H9 (cell line): ENCODE results near the gene TLE4. TPM values are rescaled to one million over a fixed set of nuclear protein-coding genes. Genes with fewer than 3 reads are reported as not detected.
A peak's percentile ranks its signal among the peaks of the same experiment; 100 is the strongest.

ENCODE experiments used
- DNase-seq: peaks from one replicate; pipeline ENCODE4 v3.0.0-alpha.2; 2017
- H2AFZ ChIP-seq: one replicate; pipeline ENCODE4 v1.6.1; 2013; ENCODE audit warnings: mild to moderate bottlenecking, low read length, control low read depth, moderate library complexity
- H2AK5ac ChIP-seq: 2 replicates; pipeline ENCODE4 v1.6.1; 2013; ENCODE audit warnings: low read length, control low read depth, mixed read lengths; ENCODE audit not compliant: insufficient read length
- H2BK120ac ChIP-seq: one replicate; pipeline ENCODE4 v1.6.1; 2013; ENCODE audit warnings: low read depth, mild to moderate bottlenecking, low read length, control low read depth, inconsistent platforms; ENCODE audit not compliant: poor library complexity, severe bottlenecking
- H2BK12ac ChIP-seq: 2 replicates; pipeline ENCODE4 v1.6.1; 2013; ENCODE audit warnings: low read length, control low read depth, mixed read lengths, low read depth; ENCODE audit not compliant: insufficient read length
- H2BK15ac ChIP-seq: 2 replicates; pipeline ENCODE4 v1.6.1; 2013; ENCODE audit warnings: low read depth, low read length, control low read depth
- H2BK20ac ChIP-seq: one replicate; pipeline ENCODE4 v1.6.1; 2013; ENCODE audit warnings: low read depth, mild to moderate bottlenecking, low read length, control low read depth, inconsistent platforms; ENCODE audit not compliant: poor library complexity, severe bottlenecking
- H2BK5ac ChIP-seq: 2 replicates; pipeline ENCODE4 v1.6.1; 2013; ENCODE audit warnings: low read length, control low read depth, mixed read lengths; ENCODE audit not compliant: insufficient read length
- H3K14ac ChIP-seq: 2 replicates; pipeline ENCODE4 v1.6.1; 2013; ENCODE audit warnings: low read length, control low read depth; ENCODE audit not compliant: insufficient read depth
- H3K18ac ChIP-seq: 2 replicates; pipeline ENCODE4 v1.6.1; 2013; ENCODE audit warnings: low read depth, mild to moderate bottlenecking, mixed read lengths, low read length, control low read depth; ENCODE audit not compliant: insufficient read length
- H3K23ac ChIP-seq: 2 replicates; pipeline ENCODE4 v1.6.1; 2013; ENCODE audit warnings: low read length, control low read depth, mixed read lengths, low read depth; ENCODE audit not compliant: insufficient read length
- H3K23me2 ChIP-seq: 2 replicates; pipeline ENCODE4 v1.6.1; 2013; ENCODE audit warnings: low read depth, mild to moderate bottlenecking, mixed read lengths, low read length, control low read depth; ENCODE audit not compliant: insufficient read length, poor library complexity, severe bottlenecking
- H3K27ac ChIP-seq: 2 replicates; pipeline ENCODE4 v1.5.1; 2013; ENCODE audit warnings: low read length, control low read depth, mixed read lengths, low read depth; ENCODE audit not compliant: insufficient read length
- H3K27me3 ChIP-seq: 2 replicates; pipeline ENCODE4 v1.6.1; 2013; ENCODE audit warnings: low read length, control low read depth, inconsistent platforms; ENCODE audit not compliant: insufficient read depth
- H3K4ac ChIP-seq: 2 replicates; pipeline ENCODE4 v1.6.1; 2013; ENCODE audit warnings: low read depth, mild to moderate bottlenecking, control low read depth, inconsistent platforms, low read length, moderate library complexity
- H3K4me1 ChIP-seq: 2 replicates; pipeline ENCODE4 v1.6.1; 2013; ENCODE audit warnings: low read length, control low read depth, inconsistent platforms; ENCODE audit not compliant: insufficient read depth
- H3K4me2 ChIP-seq: 2 replicates; pipeline ENCODE4 v1.6.1; 2013; ENCODE audit warnings: low read length, control low read depth, mixed read lengths; ENCODE audit not compliant: insufficient read length, insufficient read depth
- H3K56ac ChIP-seq: 2 replicates; pipeline ENCODE4 v1.6.1; 2013; ENCODE audit warnings: low read depth, mild to moderate bottlenecking, mixed read lengths, low read length, control low read depth; ENCODE audit not compliant: insufficient read length
- H3K79me1 ChIP-seq: 2 replicates; pipeline ENCODE4 v1.6.1; 2013; ENCODE audit warnings: low read depth, mild to moderate bottlenecking, moderate library complexity, low read length, control low read depth, inconsistent platforms; ENCODE audit not compliant: insufficient read depth, poor library complexity, severe bottlenecking
- H3K79me2 ChIP-seq: 2 replicates; pipeline ENCODE4 v1.6.1; 2013; ENCODE audit warnings: low read length, control low read depth, inconsistent platforms; ENCODE audit not compliant: insufficient read depth
- H3K9ac ChIP-seq: 2 replicates; pipeline ENCODE4 v1.6.1; 2013; ENCODE audit warnings: low read length, control low read depth, mixed read lengths; ENCODE audit not compliant: insufficient read length; ENCODE audit errors: extremely low read depth
- H3K9me3 ChIP-seq: one replicate; pipeline ENCODE4 v1.6.1; 2013; ENCODE audit warnings: low read depth, low read length, inconsistent platforms; ENCODE audit not compliant: control insufficient read depth
- H3T11ph ChIP-seq: one replicate; pipeline ENCODE4 v1.6.1; 2013; ENCODE audit warnings: mild to moderate bottlenecking, low read length, control low read depth, inconsistent platforms
- H4K20me1 ChIP-seq: one replicate; pipeline ENCODE4 v1.6.1; 2013; ENCODE audit not compliant: control insufficient read depth, insufficient read length, insufficient read depth
- H4K5ac ChIP-seq: 2 replicates; pipeline ENCODE4 v1.6.1; 2013; ENCODE audit warnings: low read depth, mild to moderate bottlenecking, mixed read lengths, low read length, control low read depth; ENCODE audit not compliant: insufficient read length
- H4K8ac ChIP-seq: replicated peaks from 2 replicates; pipeline ENCODE4 v1.6.1; 2013; ENCODE audit warnings: low read length, control low read depth, mixed read lengths, low read depth; ENCODE audit not compliant: insufficient read length
- H4K91ac ChIP-seq: 2 replicates; pipeline ENCODE4 v1.6.1; 2013; ENCODE audit warnings: low read depth, mild to moderate bottlenecking, moderate library complexity, mixed read lengths, low read length, control low read depth; ENCODE audit not compliant: insufficient read length
- H3K27ac Mint-ChIP-seq, 3 experiments: 2 replicates in 2 of 3; 3 replicates in 1 of 3; pipeline ENCODE4 v1.8.0; 2020 to 2021; ENCODE audit warnings: mixed read lengths in 3 of 3, mild to moderate bottlenecking in 1 of 3, moderate library complexity in 1 of 3
- H3K27me3 Mint-ChIP-seq: 2 replicates; pipeline ENCODE4 v1.8.0; 2021; ENCODE audit warnings: low read depth, mild to moderate bottlenecking, moderate library complexity, mixed read lengths
- H3K36me3 Mint-ChIP-seq, 3 experiments: 2 replicates in 2 of 3; 3 replicates in 1 of 3; pipeline ENCODE4 v1.8.0; 2020 to 2021; ENCODE audit warnings: low read depth in 3 of 3, mixed read lengths in 3 of 3; ENCODE audit not compliant: insufficient read depth in 1 of 3
- H3K4me1 Mint-ChIP-seq, 2 experiments: 2 replicates each; pipeline ENCODE4 v1.8.0; 2020; ENCODE audit warnings: mixed read lengths in 2 of 2
- H3K4me3 Mint-ChIP-seq, 2 experiments: 2 replicates in 1 of 2; 3 replicates in 1 of 2; pipeline ENCODE4 v1.8.0; 2020 to 2021; ENCODE audit warnings: mild to moderate bottlenecking in 2 of 2, mixed read lengths in 2 of 2, moderate library complexity in 1 of 2
- H3K9me3 Mint-ChIP-seq, 2 experiments: 2 replicates in 1 of 2; 3 replicates in 1 of 2; pipeline ENCODE4 v1.8.0; 2020; ENCODE audit warnings: mild to moderate bottlenecking in 2 of 2, mixed read lengths in 2 of 2, moderate library complexity in 1 of 2
- CTCF ChIP-seq: fragments of 200-600 bp; sonication (generic); conservative IDR thresholded peaks from 3 replicates; pipeline ENCODE4 v1.8.0; 2021; ENCODE audit warnings: antibody characterized with exemption, mild to moderate bottlenecking
- WGBS: extraction: QIAGEN DNeasy Blood & Tissue Kit; methylation state at CpG from one replicate; pipeline ENCODE4 v1.1.7; 2013; ENCODE audit warnings: missing lambda C conversion rate, low lambda C conversion rate, mixed read lengths; ENCODE audit not compliant: insufficient read length; ENCODE audit errors: extremely low coverage; 5-methylcytosine and 5-hydroxymethylcytosine counted together
- total RNA-seq: library from RNA; stranded (reverse); gene quantifications from 2 replicates; pipeline ENCODE4 v1.2.1, GENCODE V29; 2021

TLE4 gene
- total RNA-seq, 1 experiment from 2014 or later, result 35.1 TPM

GRCh38 chr9:79735023-79735779 is 163.4 kb downstream of the TLE4 start:
- Histone ChIP-seq H2AFZ (no peak overlapping the region), H3K4ac (no peak overlapping the region), H3K4me2 (no peak overlapping the region), H4K20me1 (no peaks in the 10 kb centered on the region), H4K91ac (no peak overlapping the region), H3K79me2 (no peaks in the 10 kb centered on the region), H3K56ac (no peak overlapping the region), H3K4me1 (no peaks in the 10 kb centered on the region), H3K23me2 (no peaks in the 10 kb centered on the region), H2BK15ac (no peak overlapping the region), H2BK12ac (no peak overlapping the region), H4K5ac (no peak overlapping the region), H3K27me3 (no peaks in the 10 kb centered on the region), H2BK20ac (peak overlapping the region; percentile 45), H3K18ac (no peak overlapping the region), H3K14ac (no peak overlapping the region), H3K27ac (no peak overlapping the region), H3K79me1 (no peaks in the 10 kb centered on the region), H2AK5ac (no peak overlapping the region), H3T11ph (no peak overlapping the region), H2BK120ac (no peak overlapping the region), H4K8ac (no peak overlapping the region), H3K9me3 (no peaks in the 10 kb centered on the region), H3K23ac (no peak overlapping the region), H2BK5ac (no peak overlapping the region), H3K9ac (no peak overlapping the region)
- H3K27ac Mint-ChIP-seq, result no peak overlapping the region
- TF ChIP-seq CTCF, result no peak
- H3K9me3 Mint-ChIP-seq, result peaks cover 3 to 4% of the 10 kb centered on the region in 2 experiments; a peak in 2 of 5 replicates
- H3K4me1 Mint-ChIP-seq, result no peaks in the 10 kb centered on the region; a peak in 1 of 4 replicates
- no peak overlapping the region for H3K4me3 Mint-ChIP-seq
- H3K27me3 Mint-ChIP-seq, result no peaks in the 10 kb centered on the region
- WGBS, result no CpG with 5 or more reads among the region's 3 CpGs
- H3K36me3 Mint-ChIP-seq, result peaks cover 3 to 11% (median 6%) of the 10 kb centered on the region in 3 experiments; a peak in 4 of 7 replicates
- no peak for DNase-seq
